HL-60 (cell line): ENCODE results near the gene WT1.
"Not testable (repeated sequence)": the region's sequence is repeated elsewhere in the genome, so short reads cannot be mapped to it uniquely, and the experiment has no call there.

Experiments
- DNase-seq, 2 experiments: peaks; one replicate each; pipeline ENCODE4 v3.0.0-alpha.2; 2010 to 2020; ENCODE audit warnings: low read depth in 1 of 2, low spot score in 1 of 2
- H3K27ac ChIP-seq: fragments of 250-450 bp; sonication (Bioruptor Pico); replicated peaks from 2 replicates; pipeline ENCODE4 v1.5.1; 2020; ENCODE audit warnings: mild to moderate bottlenecking, moderate library complexity
- H3K27me3 ChIP-seq: fragments of 250-450 bp; sonication (Bioruptor Pico); 2 replicates; pipeline ENCODE4 v1.5.1; 2021; ENCODE audit warnings: mild to moderate bottlenecking, moderate library complexity; ENCODE audit not compliant: insufficient read depth, poor library complexity, severe bottlenecking
- H3K4me3 ChIP-seq: replicated peaks from 2 replicates; pipeline ENCODE4 v1.5.1; 2011; ENCODE audit warnings: mild to moderate bottlenecking, control low read depth, low read length; ENCODE audit not compliant: insufficient read depth
- CTCF ChIP-seq: IDR thresholded peaks from one replicate; pipeline ENCODE4 v1.5.1; 2011; ENCODE audit warnings: low read length, control low read depth, inconsistent platforms; ENCODE audit not compliant: insufficient read depth
- GABPA ChIP-seq: IDR thresholded peaks from 2 replicates; pipeline ENCODE4 v1.6.1; 2012; ENCODE audit warnings: low read depth
- POLR2AphosphoS5 ChIP-seq: IDR thresholded peaks from 2 replicates; pipeline ENCODE4 v1.6.1; 2012; ENCODE audit warnings: low read depth
- REST ChIP-seq: IDR thresholded peaks from 2 replicates; pipeline ENCODE4 v1.6.1; 2012; ENCODE audit warnings: low read depth; ENCODE audit not compliant: insufficient replicate concordance
- SPI1 ChIP-seq: IDR thresholded peaks from 2 replicates; pipeline ENCODE4 v1.6.1; 2012; ENCODE audit warnings: low read depth, mild to moderate bottlenecking, borderline replicate concordance

The WT1 gene

GRCh38 chr11:32473282-32473909 is 38.1 kb upstream of the WT1 start:
- no peak for DNase-seq
- no peak overlapping the region for H3K27ac ChIP-seq
- H3K27me3 ChIP-seq, result no peaks in the 10 kb centered on the region
- H3K4me3 ChIP-seq, result no peak overlapping the region
- TF ChIP-seq SPI1 (no peak), REST (no peak), CTCF (no peak), GABPA (no peak)

- no peaks in the 10 kb centered on the region for H3K27me3 ChIP-seq
- TF ChIP-seq CTCF (no peak), SPI1 (no peak), POLR2AphosphoS5 (no peak)
- DNase-seq, result no peak
- H3K4me3 ChIP-seq, result no peak overlapping the region
- H3K27ac ChIP-seq, result no peak overlapping the region
Measured at GRCh38 chr11:32472226-32472625, 36.9 kb upstream of the WT1 start.

- H3K27me3 ChIP-seq, H3K4me3 ChIP-seq, H3K27ac ChIP-seq, DNase-seq: not testable (repeated sequence)
Measured at GRCh38 chr11:32471544-32471943, 36.2 kb upstream of the WT1 start.

- no peak for TF ChIP-seq CTCF
- TF ChIP-seq POLR2AphosphoS5, result no peak
- TF ChIP-seq REST, result no peak
- TF ChIP-seq GABPA, result no peak
- no peak for TF ChIP-seq SPI1
- Histone ChIP-seq H3K27me3 (no peaks in the 10 kb centered on the region), H3K27ac (no peak overlapping the region), H3K4me3 (no peak overlapping the region)
- DNase-seq, result no peak
Measured at GRCh38 chr11:32469791-32470190, 34.5 kb upstream of the WT1 start.
